Heart left ventricle (tissue), 13 donors: Measurements from ENCODE around the gene NFIX.

ENCODE experiments used
- POLR2A ChIP-seq, 2 donors: fragments of 450-650 bp; IDR thresholded peaks; one replicate each; pipeline ENCODE4 v1.6.1; 2017; ENCODE audit warnings: antibody characterized with exemption in 2 of 2, mild to moderate bottlenecking in 2 of 2, moderate library complexity in 2 of 2
- TF ChIP-seq, protein P1 (sequence below), 12 donors: fragments of 200-600 bp; sonication (generic) in 4 of 12; IDR thresholded peaks; one replicate each; pipeline versions ENCODE4 v1.5.0 to v1.8.0; 2018 to 2022; ENCODE audit warnings: antibody characterized with exemption in 12 of 12, mild to moderate bottlenecking in 5 of 12
- donor health status: ischemic (EF 13 %, LVEDD 7.1; RV severe dilation, severe dysfunction).
- donor health status: DM: no; HTN: yes; CAD: no.
- donor health status: DM: no; HTN: no; CAD: no.
- donor health status: ischemic (EF 25% LVEDD 6.9; RV normal size, moderate dysfunction).
- donor health status: ischemic (EF 25% LVEDD 5.7; RV mildly dilated, moderate dysfunction).
- donor health status: ischemic (EF 35%, LVEDD 5.7; RV mildly dilated, moderate dysfunction).
- donor health status: nonischemic (EF 11% LVEDD 7.7; RV severe dilation, severe dysfunction).
- donor health status: DM: yes; HTN: yes; CAD: no.
- donor health status: PGD.
- donor health status: ischemic (EF 29% LVEDD 5.4; RV normal size, mild dysfunction).
- donor health status: nonischemic (EF 23%, LVEDD 6.1; RV moderate dilation, normal function).

DNA sequence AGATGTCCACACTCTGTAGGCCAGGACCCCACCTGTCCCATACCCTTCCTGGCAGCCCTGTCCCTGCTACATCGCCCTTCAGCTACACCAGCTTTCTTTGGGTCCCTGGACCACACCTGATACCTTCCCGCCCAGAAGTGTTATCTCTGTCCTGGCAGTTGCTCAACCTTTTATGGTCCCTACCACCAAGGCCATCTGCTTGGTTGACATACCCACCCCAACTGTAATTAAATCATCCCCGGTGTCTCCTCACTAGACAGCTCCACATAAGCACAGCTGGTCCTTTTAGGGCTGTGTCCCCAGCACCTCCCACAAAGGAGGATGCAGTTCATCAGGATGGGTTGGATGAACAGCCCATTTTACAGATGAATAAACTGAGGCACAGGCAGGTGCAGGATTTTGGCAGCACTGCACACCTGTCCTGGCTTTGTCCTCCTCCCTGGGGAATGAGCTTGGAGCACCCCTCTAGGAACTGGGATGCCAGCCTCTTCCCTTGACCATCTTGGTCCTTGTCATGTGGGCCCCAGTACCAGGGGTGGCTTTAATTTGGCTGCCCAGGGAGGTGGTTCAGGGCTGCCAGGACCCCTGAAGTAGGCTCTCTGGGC, 135.7 kb downstream of the NFIX start:
- TF ChIP-seq, protein P1, sequence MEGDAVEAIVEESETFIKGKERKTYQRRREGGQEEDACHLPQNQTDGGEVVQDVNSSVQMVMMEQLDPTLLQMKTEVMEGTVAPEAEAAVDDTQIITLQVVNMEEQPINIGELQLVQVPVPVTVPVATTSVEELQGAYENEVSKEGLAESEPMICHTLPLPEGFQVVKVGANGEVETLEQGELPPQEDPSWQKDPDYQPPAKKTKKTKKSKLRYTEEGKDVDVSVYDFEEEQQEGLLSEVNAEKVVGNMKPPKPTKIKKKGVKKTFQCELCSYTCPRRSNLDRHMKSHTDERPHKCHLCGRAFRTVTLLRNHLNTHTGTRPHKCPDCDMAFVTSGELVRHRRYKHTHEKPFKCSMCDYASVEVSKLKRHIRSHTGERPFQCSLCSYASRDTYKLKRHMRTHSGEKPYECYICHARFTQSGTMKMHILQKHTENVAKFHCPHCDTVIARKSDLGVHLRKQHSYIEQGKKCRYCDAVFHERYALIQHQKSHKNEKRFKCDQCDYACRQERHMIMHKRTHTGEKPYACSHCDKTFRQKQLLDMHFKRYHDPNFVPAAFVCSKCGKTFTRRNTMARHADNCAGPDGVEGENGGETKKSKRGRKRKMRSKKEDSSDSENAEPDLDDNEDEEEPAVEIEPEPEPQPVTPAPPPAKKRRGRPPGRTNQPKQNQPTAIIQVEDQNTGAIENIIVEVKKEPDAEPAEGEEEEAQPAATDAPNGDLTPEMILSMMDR (IDR thresholded peaks at IDR 0.05): no peak
- no peak for TF ChIP-seq POLR2A (IDR thresholded peaks at IDR 0.05)
